Parathyroid adenoma (tissue), 2 donors: ENCODE data around the gene ST3GAL3.

ENCODE experiments used
- H2AFZ ChIP-seq: fragments of 300-600 bp; sonication (generic); one replicate; pipeline ENCODE4 v1.7.0; 2017; ENCODE audit warnings: antibody characterized with exemption, mild to moderate bottlenecking
- H3K27ac ChIP-seq: fragments of 300-600 bp; sonication (generic); one replicate; pipeline ENCODE4 v1.7.0; 2017
- H3K27me3 ChIP-seq: fragments of 300-600 bp; sonication (generic); one replicate; pipeline ENCODE4 v1.7.0; 2017; ENCODE audit warnings: low read length; ENCODE audit not compliant: control insufficient read depth, insufficient read depth
- H3K36me3 ChIP-seq: fragments of 300-600 bp; sonication (generic); one replicate; pipeline ENCODE4 v1.7.0; 2017; ENCODE audit warnings: low read length; ENCODE audit not compliant: control insufficient read depth, insufficient read depth
- H3K4me1 ChIP-seq: fragments of 300-600 bp; sonication (generic); one replicate; pipeline ENCODE4 v1.7.0; 2017; ENCODE audit warnings: control low read depth
- H3K4me2 ChIP-seq: fragments of 300-600 bp; sonication (generic); one replicate; pipeline ENCODE4 v1.7.0; 2017; ENCODE audit warnings: low read length
- H3K4me3 ChIP-seq: fragments of 300-600 bp; sonication (generic); one replicate; pipeline ENCODE4 v1.7.0; 2017; ENCODE audit warnings: low read depth, low read length
- H3K79me2 ChIP-seq: fragments of 300-600 bp; sonication (generic); one replicate; pipeline ENCODE4 v1.7.0; 2017; ENCODE audit warnings: control low read depth
- H3K9ac ChIP-seq: fragments of 300-600 bp; sonication (generic); one replicate; pipeline ENCODE4 v1.7.0; 2017; ENCODE audit warnings: mild to moderate bottlenecking
- H3K9me3 ChIP-seq: fragments of 300-600 bp; sonication (generic); one replicate; pipeline ENCODE4 v1.7.0; 2017; ENCODE audit warnings: low read length; ENCODE audit not compliant: control insufficient read depth
- CTCF ChIP-seq: fragments of 300-600 bp; sonication (generic); IDR thresholded peaks from one replicate; pipeline ENCODE4 v1.7.0; 2017; ENCODE audit warnings: antibody characterized with exemption, mild to moderate bottlenecking
- donor health status: primary hyperparathyroidism.

ST3GAL3 gene

GRCh38 chr1:43822040-43822690 lies 114.8 kb downstream of the ST3GAL3 start:
- H3K27ac ChIP-seq = no peak overlapping the region
- H3K4me3 ChIP-seq = no peak overlapping the region
- H3K9ac ChIP-seq = no peak overlapping the region
- TF ChIP-seq CTCF = no peak
- no peak overlapping the region for H2AFZ ChIP-seq
- no peaks in the 10 kb centered on the region for H3K36me3 ChIP-seq
- H3K79me2 ChIP-seq = no peaks in the 10 kb centered on the region
- H3K27me3 ChIP-seq = no peaks in the 10 kb centered on the region
- H3K4me2 ChIP-seq = no peak overlapping the region
- no peaks in the 10 kb centered on the region for H3K9me3 ChIP-seq
- H3K4me1 ChIP-seq = no peaks in the 10 kb centered on the region

GRCh38 chr1:43824795-43825194 lies 117.5 kb downstream of the ST3GAL3 start:
- no peaks in the 10 kb centered on the region for H3K79me2 ChIP-seq
- no peak overlapping the region for H3K9ac ChIP-seq
- no peaks in the 10 kb centered on the region for H3K4me1 ChIP-seq
- no peak for TF ChIP-seq CTCF
- no peaks in the 10 kb centered on the region for H3K27me3 ChIP-seq
- no peak overlapping the region for H3K4me3 ChIP-seq
- H3K36me3 ChIP-seq = no peaks in the 10 kb centered on the region
- H3K27ac ChIP-seq = no peak overlapping the region
- no peak overlapping the region for H2AFZ ChIP-seq
- H3K4me2 ChIP-seq = no peak overlapping the region
- no peaks in the 10 kb centered on the region for H3K9me3 ChIP-seq

GRCh38 chr1:43828574-43828973 lies 121.2 kb downstream of the ST3GAL3 start:
- Histone ChIP-seq H3K27ac (no peak overlapping the region), H3K9me3 (no peaks in the 10 kb centered on the region), H2AFZ (no peak overlapping the region), H3K4me1 (peaks cover 6% of the 10 kb centered on the region), H3K9ac (no peak overlapping the region), H3K36me3 (no peaks in the 10 kb centered on the region), H3K4me3 (no peak overlapping the region), H3K27me3 (no peaks in the 10 kb centered on the region), H3K79me2 (no peaks in the 10 kb centered on the region), H3K4me2 (no peak overlapping the region)
- TF ChIP-seq CTCF = no peak

- Histone ChIP-seq H3K4me3 (no peak overlapping the region), H3K36me3 (no peaks in the 10 kb centered on the region), H3K9ac (no peak overlapping the region), H3K27me3 (no peaks in the 10 kb centered on the region), H3K4me2 (no peak overlapping the region), H3K9me3 (no peaks in the 10 kb centered on the region), H3K79me2 (no peaks in the 10 kb centered on the region), H3K4me1 (peaks cover 6% of the 10 kb centered on the region), H2AFZ (no peak overlapping the region), H3K27ac (no peak overlapping the region)
- TF ChIP-seq CTCF = no peak
These were observed 123.5 kb downstream of the ST3GAL3 start for GRCh38 chr1:43830802-43831201.

- no peaks in the 10 kb centered on the region for H3K9me3 ChIP-seq
- H2AFZ ChIP-seq = no peak overlapping the region
- H3K36me3 ChIP-seq = no peaks in the 10 kb centered on the region
- H3K9ac ChIP-seq = no peak overlapping the region
- no peak overlapping the region for H3K4me3 ChIP-seq
- H3K4me1 ChIP-seq = peaks cover 12% of the 10 kb centered on the region
- no peak overlapping the region for H3K4me2 ChIP-seq
- no peaks in the 10 kb centered on the region for H3K79me2 ChIP-seq
- TF ChIP-seq CTCF = no peak
- H3K27ac ChIP-seq = no peak overlapping the region
- H3K27me3 ChIP-seq = no peaks in the 10 kb centered on the region
These were observed 124.5 kb downstream of the ST3GAL3 start for GRCh38 chr1:43831851-43832250.
